ENCODE results near the gene FCRL3. TPM values are rescaled to one million over a fixed set of nuclear protein-coding genes. Genes with fewer than 3 reads are reported as not detected.

FCRL3 gene
- total RNA-seq, 1 experiment from 2014 or later: not detected

- Mint-ChIP-seq H3K9me3 (no peaks in the 10 kb centered on the region), H3K4me1 (0 out of 2 replicates have a peak, but pooled peaks cover 4% of the 10 kb centered on the region), H3K27me3 (ENCODE audit: low read depth) (peaks cover 3% of the 10 kb centered on the region), H3K36me3 (no peaks in the 10 kb centered on the region), H3K4me3 (no peak overlapping the region), H3K27ac (no peak overlapping the region)
- TF ChIP-seq ZBTB21 (CRISPR knock-in tag; IDR thresholded peaks at IDR 0.05; ENCODE audit: borderline replicate concordance): no peak
- TF ChIP-seq HMGA2 (CRISPR knock-in tag; IDR thresholded peaks at IDR 0.05): no peak
- TF ChIP-seq FOXJ3 (CRISPR knock-in tag; IDR thresholded peaks at IDR 0.05; ENCODE audit: borderline replicate concordance): no peak
- no peak for TF ChIP-seq JUN (CRISPR knock-in tag; IDR thresholded peaks at IDR 0.05)
- TF ChIP-seq ATF1 (CRISPR knock-in tag; IDR thresholded peaks at IDR 0.05): no peak
- TF ChIP-seq ATF2 (CRISPR knock-in tag; IDR thresholded peaks at IDR 0.05; ENCODE audit: borderline replicate concordance, low read depth): no peak
- DNase-seq (ENCODE audit: low spot score): no peak
- ChIA-PET POLR2A (no interaction called here), CTCF (interaction anchor here (0.5 to 2.6 kb wide), 26 partner anchors 9 to 381 kb away, joined by 3 to 39 read pairs (median 4); no protein-coding TSS in a partner anchor)
- peak; percentile 97 for ATAC-seq
Observed at GRCh38 chr1:157691285-157691920, 9.2 kb downstream of the FCRL3 start.

- no peak overlapping the region for H3K27ac Mint-ChIP-seq
- no peaks in the 10 kb centered on the region for H3K36me3 Mint-ChIP-seq
- H3K9me3 Mint-ChIP-seq: no peaks in the 10 kb centered on the region
- no peak overlapping the region for H3K4me3 Mint-ChIP-seq
- ATAC-seq (no peak), DNase-seq (ENCODE audit: low spot score) (no peak)
- H3K4me1 Mint-ChIP-seq: no peaks in the 10 kb centered on the region
- TF ChIP-seq TP53 (CRISPR knock-in tag; IDR thresholded peaks at IDR 0.05): no peak
- TF ChIP-seq PRDM15 (CRISPR knock-in tag; IDR thresholded peaks at IDR 0.05): no peak
- CTCF ChIA-PET: interaction anchor here (1.9 kb wide), 1 partner anchor 8 kb away, joined by 5 read pairs; no protein-coding TSS in a partner anchor
- POLR2A ChIA-PET: no interaction called here
- H3K27me3 Mint-ChIP-seq (ENCODE audit: low read depth): no peaks in the 10 kb centered on the region; the same call in 1 of the 2 replicates
Observed at GRCh38 chr1:157682710-157683437, 17.7 kb downstream of the FCRL3 start.

GRCh38 chr1:157678721-157679120 is 21.8 kb downstream of the FCRL3 start:
- H3K4me1 Mint-ChIP-seq: no peaks in the 10 kb centered on the region
- DNase-seq (ENCODE audit: low spot score): no peak
- ATAC-seq: no peak
- CTCF ChIA-PET: no interaction called here
- H3K36me3 Mint-ChIP-seq: peaks cover 9% of the 10 kb centered on the region
- peaks cover 22% of the 10 kb centered on the region for H3K9me3 Mint-ChIP-seq
- H3K27me3 Mint-ChIP-seq (ENCODE audit: low read depth): no peaks in the 10 kb centered on the region
- POLR2A ChIA-PET: no interaction called here
- H3K4me3 Mint-ChIP-seq: no peak overlapping the region
- H3K27ac Mint-ChIP-seq: no peak overlapping the region
- TF ChIP-seq MLX (CRISPR knock-in tag; IDR thresholded peaks at IDR 0.05): no peak
- TF ChIP-seq IRF2 (CRISPR knock-in tag; IDR thresholded peaks at IDR 0.05; ENCODE audit: borderline replicate concordance, low read depth): no peak
- TF ChIP-seq KAT7 (CRISPR knock-in tag; IDR thresholded peaks at IDR 0.05; ENCODE audit: borderline replicate concordance): no peak
- TF ChIP-seq NR3C1 (CRISPR knock-in tag; conservative IDR thresholded peaks at IDR 0.05; ENCODE audit: low read depth): no peak
- no peak for TF ChIP-seq ZNF263 (CRISPR knock-in tag; IDR thresholded peaks at IDR 0.05; ENCODE audit: low read depth)
- TF ChIP-seq E2F5 (CRISPR knock-in tag; IDR thresholded peaks at IDR 0.05): no peak
- no peak for TF ChIP-seq SOX15 (CRISPR knock-in tag; IDR thresholded peaks at IDR 0.05)
- no peak for TF ChIP-seq FOXJ3 (CRISPR knock-in tag; IDR thresholded peaks at IDR 0.05; ENCODE audit: borderline replicate concordance)
- no peak for TF ChIP-seq PREB (CRISPR knock-in tag; IDR thresholded peaks at IDR 0.05; ENCODE audit: borderline replicate concordance)
- TF ChIP-seq ERG (CRISPR knock-in tag; IDR thresholded peaks at IDR 0.05): no peak
- no peak for TF ChIP-seq CTCF (IDR thresholded peaks at IDR 0.05)
- no peak for TF ChIP-seq GTF2I (CRISPR knock-in tag; conservative IDR thresholded peaks at IDR 0.05)
- no peak for TF ChIP-seq JUN (CRISPR knock-in tag; IDR thresholded peaks at IDR 0.05)

Data from WTC11 (cell line).